DMS 273 (cell line): ENCODE results near the gene CMC2.
A peak's percentile ranks its signal among the peaks of the same experiment; 100 is the strongest.

ENCODE experiments used
- DNase-seq: peaks from one replicate; lab custom pipeline; 2025; ENCODE audit not compliant: unreplicated experiment; lab: John Stamatoyannopoulos, UW

Gene CMC2

DNA sequence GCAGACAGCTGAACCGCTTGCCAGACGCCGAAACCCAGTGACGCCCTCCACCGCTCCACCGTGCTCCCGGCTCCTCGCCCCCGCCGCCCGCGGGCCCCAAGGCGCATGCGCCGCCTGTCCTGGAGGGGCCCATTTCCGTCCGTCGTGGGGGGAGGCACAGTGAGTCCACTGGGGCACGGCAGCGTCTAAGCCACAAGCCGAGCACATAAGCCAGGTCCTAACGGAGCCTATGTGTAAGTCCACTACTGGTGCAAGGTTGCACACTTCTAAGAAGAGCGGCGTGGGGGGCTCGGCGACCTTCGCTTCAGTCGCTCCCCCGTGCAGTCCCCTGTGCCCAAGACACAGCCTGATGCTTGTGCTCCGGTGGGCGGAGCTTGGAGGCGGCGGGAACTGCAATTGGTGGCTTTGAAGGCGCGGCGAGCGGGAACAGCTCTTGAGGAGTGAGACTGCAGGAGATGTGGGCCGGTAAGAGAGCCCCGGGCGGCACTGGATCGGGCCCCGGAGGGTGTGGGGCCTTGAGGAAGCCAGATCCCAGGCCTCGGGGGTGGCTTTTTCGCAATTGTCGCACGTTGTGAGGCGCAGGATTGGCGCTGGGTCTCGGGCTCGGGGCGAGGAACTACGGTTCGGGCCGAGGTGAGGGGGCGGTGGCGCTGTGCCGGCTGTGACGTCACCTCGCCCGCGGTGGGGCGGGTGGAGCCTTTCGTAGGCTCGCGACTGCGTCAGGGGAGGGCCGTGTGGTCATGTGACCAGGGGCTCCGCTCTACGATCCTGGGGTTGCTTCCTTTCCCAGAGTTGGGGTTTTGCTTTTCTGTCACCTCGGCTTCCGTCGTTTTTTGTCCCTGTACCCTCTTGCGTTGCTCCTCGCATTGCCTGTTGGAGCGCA is at the start of gene CMC2, which contains the start of gene CENPN:
Gene CMC2, minus strand, starts transcription at position 73 of the 883 bp plus-strand sequence. CDS start 9,491 bp downstream, outside the sequence.
Gene CENPN, plus strand, starts transcription at position 402 of the 883 bp plus-strand sequence. CDS start 4,726 bp downstream, outside the sequence.
- peak; percentile 98 for DNase-seq

GRCh38 chr16:81053761-81054160 is 47.1 kb upstream of the CMC2 start:
- DNase-seq, result no peak

- no peak for DNase-seq
These were observed 36.1 kb upstream of the CMC2 start for GRCh38 chr16:81042821-81043220.

GRCh38 chr16:81041696-81042095 is 35.0 kb upstream of the CMC2 start:
- no peak for DNase-seq

DNA sequence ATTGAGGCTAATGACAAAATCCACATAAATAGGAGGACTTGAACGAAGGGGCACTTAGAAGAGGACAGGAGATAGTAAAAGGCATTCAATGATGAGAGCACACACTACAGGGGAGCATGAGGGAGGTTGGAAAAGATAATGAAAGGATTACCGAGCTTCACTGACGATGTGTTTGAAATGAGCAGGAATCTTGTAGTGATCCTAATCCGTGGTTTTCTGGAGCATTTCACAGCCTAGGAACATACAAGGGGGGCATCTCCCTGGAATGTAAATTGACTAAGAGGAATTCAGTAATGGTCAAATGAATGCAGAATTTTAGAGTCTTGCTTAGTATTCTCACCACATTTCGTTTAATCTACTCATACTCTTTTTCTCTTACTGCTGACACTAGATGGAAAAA is 34.2 kb upstream of the CMC2 start:
- no peak for DNase-seq

- no peak for DNase-seq
These were observed 33.4 kb upstream of the CMC2 start for GRCh38 chr16:81040131-81040530.

DNA sequence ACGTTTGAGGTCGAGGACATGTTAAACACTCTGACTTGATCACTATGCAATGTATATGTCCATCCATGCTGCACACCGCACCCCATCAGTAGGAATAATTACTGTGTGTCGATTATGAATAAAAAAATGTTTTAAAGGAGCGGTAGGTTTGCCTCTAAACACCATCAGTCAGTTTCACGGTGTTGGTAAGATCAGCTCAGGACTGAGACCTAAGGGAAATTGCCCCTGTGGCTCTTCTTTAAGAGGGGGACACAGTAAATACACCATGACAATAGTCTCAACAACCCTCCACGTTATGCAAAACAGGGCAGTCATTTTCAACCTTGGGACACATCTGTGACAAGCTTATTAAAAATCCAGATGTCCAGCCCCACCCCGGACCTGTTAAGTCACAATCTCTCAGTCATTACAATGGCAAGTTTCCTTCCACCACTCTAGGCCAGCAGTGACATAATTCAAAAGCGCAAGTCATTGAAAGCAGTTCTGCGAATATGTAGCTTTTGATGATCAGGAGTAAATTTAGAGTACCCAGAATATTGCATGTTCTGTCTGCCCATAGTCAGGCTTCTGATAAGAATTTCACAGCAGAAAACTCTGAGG is 30.2 kb upstream of the CMC2 start:
- peak; percentile 29 for DNase-seq

DNA sequence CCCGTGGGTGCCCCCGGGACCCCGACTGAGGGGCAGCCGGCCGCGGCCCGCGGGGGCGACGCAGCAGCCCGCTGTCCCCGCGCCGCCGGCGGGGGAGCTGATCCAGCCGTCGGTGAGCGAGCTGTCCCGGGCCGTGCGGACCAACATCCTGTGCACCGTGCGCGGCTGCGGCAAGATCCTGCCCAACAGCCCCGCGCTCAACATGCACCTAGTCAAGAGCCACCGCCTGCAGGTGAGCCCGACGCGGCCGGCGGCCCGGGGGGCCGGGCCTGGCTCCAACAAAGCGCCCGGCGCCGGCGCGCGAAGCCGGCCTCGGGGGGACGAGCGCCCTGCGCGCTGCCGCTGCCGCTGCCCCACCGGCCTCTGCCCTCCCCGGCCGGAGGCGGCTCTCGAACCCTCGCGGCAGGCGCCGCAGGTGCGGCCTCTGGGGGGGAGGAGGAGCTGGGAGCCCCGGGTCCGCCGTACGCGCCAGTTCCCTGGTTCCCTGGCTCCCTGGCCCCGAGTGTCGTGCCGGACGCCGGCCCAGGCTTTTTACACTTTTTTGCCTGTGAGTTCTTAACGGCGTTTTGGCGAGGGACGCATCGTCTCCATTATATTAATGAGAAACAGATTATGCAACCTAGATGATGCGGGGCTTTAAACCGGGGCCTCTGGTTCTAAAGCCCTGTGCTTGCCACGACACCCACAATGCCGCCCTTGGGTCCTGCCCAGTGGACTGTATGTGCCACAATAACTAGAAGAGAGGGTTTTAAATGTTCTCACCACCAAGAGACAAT is 29.5 kb upstream of the CMC2 start:
- DNase-seq, result peak; percentile 72

DNA sequence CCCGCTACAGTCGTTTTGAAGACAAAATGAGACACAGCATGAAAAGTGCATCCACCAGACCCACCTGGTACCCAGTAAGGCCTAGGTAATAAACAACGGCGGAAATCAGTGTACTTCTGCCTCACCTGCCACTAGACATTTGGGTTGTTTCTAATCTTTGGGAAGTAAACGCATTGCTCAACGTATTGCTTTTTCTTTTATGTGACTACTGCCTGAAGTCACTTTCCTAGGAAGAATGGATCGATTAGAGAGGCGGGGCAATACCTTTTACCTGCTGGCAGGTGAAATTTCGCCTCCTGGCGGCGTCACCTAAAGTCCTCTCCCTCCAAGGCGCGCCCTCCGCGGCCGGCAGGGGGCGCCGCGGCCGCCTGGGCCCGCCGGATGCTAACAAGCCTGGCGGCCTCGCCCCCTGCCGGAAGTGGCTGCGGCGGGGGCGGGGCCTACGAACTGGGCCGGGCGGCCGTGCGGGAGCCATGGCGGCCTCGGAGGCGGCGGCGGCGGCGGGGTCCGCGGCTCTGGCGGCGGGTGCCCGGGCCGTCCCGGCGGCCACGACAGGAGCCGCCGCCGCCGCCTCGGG is 28.8 kb upstream of the CMC2 start, which contains the start of gene ATMIN:
Gene ATMIN, plus strand, starts transcription at position 445 of the 577 bp plus-strand sequence. Its CDS starts 29 bp downstream, at position 474.
- DNase-seq, result peak; percentile 97

DNA sequence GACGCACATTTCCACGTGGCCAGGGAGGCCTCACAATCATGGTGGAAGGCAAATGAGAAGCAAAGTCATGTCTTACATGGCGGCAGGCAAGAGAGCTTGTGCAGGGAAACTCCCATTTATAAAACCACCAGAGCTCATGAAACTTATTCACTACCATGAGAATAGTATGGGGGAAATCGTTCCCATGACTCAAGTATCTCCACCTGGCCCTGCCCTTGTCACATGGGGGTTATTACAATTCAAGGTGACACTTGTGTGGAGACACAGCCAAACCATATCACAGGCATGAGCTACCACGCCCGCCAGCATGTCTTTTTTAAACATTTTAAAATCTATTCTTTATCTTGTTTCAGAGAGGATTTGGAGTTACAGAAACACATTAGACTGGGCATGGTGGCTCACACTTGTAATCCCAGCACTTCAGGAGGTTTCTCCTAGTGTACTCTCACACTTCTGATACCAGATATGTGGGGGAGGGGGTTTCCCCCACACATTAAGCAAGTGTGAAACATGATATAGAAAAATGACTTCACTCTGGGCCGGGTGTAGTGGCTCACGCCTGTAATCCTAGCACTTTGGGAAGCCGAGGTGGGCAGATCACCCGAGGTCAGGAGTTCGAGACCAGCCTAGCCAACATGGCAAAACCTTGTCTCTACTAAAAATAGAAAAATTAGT is 23.4 kb upstream of the CMC2 start:
- no peak for DNase-seq

- no peak for DNase-seq
These were observed 19.7 kb upstream of the CMC2 start for GRCh38 chr16:81026429-81026828.

GRCh38 chr16:81018496-81018895 is 11.8 kb upstream of the CMC2 start:
- DNase-seq, result no peak

DNA sequence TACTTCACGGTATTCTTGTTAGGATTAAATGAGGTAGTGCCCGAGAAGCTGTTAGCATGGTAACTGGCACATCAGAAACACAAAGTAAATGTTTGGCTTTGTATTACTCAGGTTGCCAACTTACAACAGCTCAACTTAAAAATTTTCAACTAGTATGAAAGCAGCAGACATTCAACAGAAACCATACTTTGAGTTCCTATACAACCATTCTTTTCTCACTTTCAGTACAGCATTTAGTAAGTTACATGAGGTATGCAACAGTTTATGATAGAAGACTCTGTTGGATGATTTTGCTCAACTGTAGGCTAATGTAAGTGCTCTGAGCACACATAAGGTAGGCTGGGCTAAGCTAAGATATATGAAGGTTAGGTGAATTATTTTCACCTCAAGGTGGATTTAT is 8.0 kb upstream of the CMC2 start:
- no peak for DNase-seq

- DNase-seq, result no peak
These were observed 6.3 kb upstream of the CMC2 start for GRCh38 chr16:81012974-81013373.

GRCh38 chr16:81008505-81008789 is 1.8 kb upstream of the CMC2 start:
- no peak for DNase-seq

DNA sequence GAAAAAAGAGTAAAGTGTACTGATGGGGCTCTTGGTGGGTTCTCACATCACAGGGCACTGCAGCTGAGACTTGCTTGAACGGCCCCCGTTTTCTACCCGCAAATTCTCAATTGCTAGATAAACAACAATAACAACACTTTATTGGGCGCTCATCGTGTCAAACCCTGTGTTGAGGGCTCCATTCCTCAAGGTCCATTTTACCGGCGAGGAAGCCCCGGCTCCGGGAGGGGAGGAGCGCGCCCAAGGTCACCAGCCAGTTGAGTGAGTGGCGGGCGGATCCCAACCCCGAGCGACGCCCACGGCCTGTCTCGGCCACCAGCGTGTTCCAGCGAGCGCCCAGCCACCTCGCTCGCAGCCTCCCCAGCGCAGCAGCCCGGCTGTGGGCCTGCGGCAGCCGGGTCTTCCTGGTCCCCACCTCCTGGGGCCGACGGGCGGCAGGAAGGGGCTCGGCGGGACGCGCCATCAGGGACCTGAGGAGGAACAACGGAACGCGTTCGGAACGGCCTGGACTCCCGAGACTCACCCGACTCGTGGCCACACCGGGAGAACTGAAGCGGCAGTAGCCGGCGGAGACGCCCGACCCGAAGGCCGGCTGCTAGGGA is 373 bp downstream of the CMC2 start:
- DNase-seq, result peak; percentile 81

GRCh38 chr16:81005610-81006161 is 999 bp downstream of the CMC2 start:
- peak; percentile 41 for DNase-seq

DNA sequence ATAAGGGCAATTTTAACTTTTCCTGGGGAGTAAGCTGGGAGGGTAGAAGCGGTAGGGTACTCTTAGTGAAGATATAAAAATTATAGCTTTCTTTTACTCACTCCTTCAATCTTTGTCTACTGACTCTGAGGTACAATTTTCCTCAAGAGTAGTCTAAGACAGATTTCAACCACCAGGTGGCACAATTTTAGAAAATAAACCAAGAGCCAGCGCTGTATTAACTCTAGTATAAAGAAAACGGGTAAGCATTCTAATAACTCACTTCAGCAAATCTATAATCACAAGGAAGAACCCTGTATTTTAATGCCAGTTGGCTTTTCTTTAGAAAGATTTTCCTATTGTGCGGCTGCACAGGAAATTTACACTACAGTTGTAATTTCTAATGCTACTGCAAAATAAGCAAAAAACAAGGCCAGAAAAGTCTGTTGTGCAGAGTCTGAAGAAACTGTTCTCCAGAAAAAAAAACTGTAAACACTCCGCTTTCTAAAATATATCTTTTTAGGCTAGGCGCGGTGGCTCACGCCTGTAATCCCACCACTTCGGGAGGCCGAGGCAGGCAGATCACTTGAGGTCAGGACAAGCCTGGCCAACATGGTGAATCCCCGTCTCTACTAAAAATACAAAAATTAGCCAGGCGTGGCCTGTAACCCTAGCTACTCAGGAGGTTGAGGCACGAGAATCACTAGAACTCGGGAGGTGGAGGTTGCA is 1.9 kb downstream of the CMC2 start:
- DNase-seq, result peak; percentile 83
